PC-9 (cell line): Measurements from ENCODE around the gene ULBP3. TPM values are rescaled to one million over a fixed set of nuclear protein-coding genes. Genes with fewer than 3 reads are reported as not detected.
"Not testable (repeated sequence)": the region's sequence is repeated elsewhere in the genome, so short reads cannot be mapped to it uniquely, and the experiment has no call there.

ENCODE experiments used
- BruUV-seq: library from RNA; stranded (reverse); fragments of 400-500 nt; replicated peaks from 2 replicates; lab custom pipeline; 2021; lab: Mats Ljungman, UMichigan
- CTCF ChIA-PET: fragments of 300-600 bp; sonication (Branson Sonifier 250); formaldehyde crosslinking; loops from one replicate; lab custom pipeline; 2022; ENCODE audit warnings: antibody characterized with exemption; lab: Charles Lee
- POLR2A ChIA-PET: fragments of 300-600 bp; sonication (Branson Sonifier 250); formaldehyde crosslinking; loops from one replicate; lab custom pipeline; 2022; ENCODE audit warnings: antibody characterized with exemption; ENCODE audit not compliant: unreplicated experiment; lab: Charles Lee
- DNase-seq, 2 experiments: peaks; one replicate each; pipeline versions ENCODE4 v3.0.0 to v3.0.0-alpha.2; 2015 to 2022; ENCODE audit warnings: mixed read lengths in 1 of 2
- H2AFZ ChIP-seq: fragments of 200-600 bp; sonication (generic); 2 replicates; pipeline ENCODE4 v1.8.1; 2017; ENCODE audit warnings: antibody characterized with exemption
- H3F3A ChIP-seq: fragments of 200-600 bp; sonication (generic); 2 replicates; pipeline ENCODE4 v1.8.1; 2017; ENCODE audit warnings: antibody characterized with exemption, mild to moderate bottlenecking, low read depth; ENCODE audit not compliant: insufficient read depth
- H3K27ac ChIP-seq: fragments of 200-600 bp; sonication (generic); 2 replicates; pipeline ENCODE4 v1.6.1; 2016; ENCODE audit warnings: mixed run types
- H3K27me3 ChIP-seq: fragments of 200-600 bp; sonication (generic); 2 replicates; pipeline ENCODE4 v1.6.1; 2016; ENCODE audit warnings: low read depth, mixed run types; ENCODE audit not compliant: insufficient read depth
- H3K36me3 ChIP-seq: fragments of 200-600 bp; sonication (generic); 2 replicates; pipeline ENCODE4 v1.6.1; 2016; ENCODE audit warnings: low read depth, mixed run types
- H3K4me1 ChIP-seq: fragments of 200-600 bp; sonication (generic); replicated peaks from 2 replicates; pipeline ENCODE4 v1.6.1; 2016; ENCODE audit warnings: mixed run types; ENCODE audit not compliant: insufficient read depth
- H3K4me2 ChIP-seq: fragments of 200-600 bp; sonication (generic); 2 replicates; pipeline ENCODE4 v1.6.1; 2017; ENCODE audit warnings: mixed run types
- H3K4me3 ChIP-seq: fragments of 200-600 bp; sonication (generic); 2 replicates; pipeline ENCODE4 v1.6.1; 2016; ENCODE audit warnings: mixed run types
- H3K79me2 ChIP-seq: fragments of 200-600 bp; sonication (generic); 2 replicates; pipeline ENCODE4 v1.6.1; 2017; ENCODE audit warnings: low read depth, mixed run types
- H3K9me2 ChIP-seq: fragments of 200-600 bp; sonication (generic); 2 replicates; pipeline ENCODE4 v1.8.1; 2017; ENCODE audit warnings: mild to moderate bottlenecking; ENCODE audit not compliant: insufficient read depth
- H3K9me3 ChIP-seq: fragments of 200-600 bp; sonication (generic); 2 replicates; pipeline ENCODE4 v1.8.1; 2016; ENCODE audit warnings: low read depth; ENCODE audit not compliant: insufficient read depth
- H4K20me1 ChIP-seq: fragments of 200-600 bp; sonication (generic); 2 replicates; pipeline ENCODE4 v1.8.1; 2017; ENCODE audit not compliant: insufficient read depth
- EZH2 ChIP-seq: fragments of 200-600 bp; sonication (generic); IDR thresholded peaks from 2 replicates; pipeline ENCODE4 v1.8.0; 2017; ENCODE audit warnings: antibody characterized with exemption, low read depth
- intact Hi-C: fragments of 100-400 bp; cut with micrococcal nuclease; formaldehyde crosslinking; loops from one replicate; pipeline ENCODE4 v1.10.0; 2022; ENCODE audit not compliant: unreplicated experiment
- total RNA-seq: library from RNA; stranded (reverse); gene quantifications from 2 replicates; pipeline ENCODE4 v1.2.3, GENCODE V29; 2021
- TF ChIP-seq, protein P1 (sequence below): fragments of 200-600 bp; sonication (generic); conservative IDR thresholded peaks from 2 replicates; pipeline ENCODE4 v1.6.1; 2017; ENCODE audit warnings: mixed run types, antibody characterized with exemption, mild to moderate bottlenecking, moderate library complexity

ULBP3 gene
- total RNA-seq, 1 experiment from 2014 or later = 4.2 TPM

DNA sequence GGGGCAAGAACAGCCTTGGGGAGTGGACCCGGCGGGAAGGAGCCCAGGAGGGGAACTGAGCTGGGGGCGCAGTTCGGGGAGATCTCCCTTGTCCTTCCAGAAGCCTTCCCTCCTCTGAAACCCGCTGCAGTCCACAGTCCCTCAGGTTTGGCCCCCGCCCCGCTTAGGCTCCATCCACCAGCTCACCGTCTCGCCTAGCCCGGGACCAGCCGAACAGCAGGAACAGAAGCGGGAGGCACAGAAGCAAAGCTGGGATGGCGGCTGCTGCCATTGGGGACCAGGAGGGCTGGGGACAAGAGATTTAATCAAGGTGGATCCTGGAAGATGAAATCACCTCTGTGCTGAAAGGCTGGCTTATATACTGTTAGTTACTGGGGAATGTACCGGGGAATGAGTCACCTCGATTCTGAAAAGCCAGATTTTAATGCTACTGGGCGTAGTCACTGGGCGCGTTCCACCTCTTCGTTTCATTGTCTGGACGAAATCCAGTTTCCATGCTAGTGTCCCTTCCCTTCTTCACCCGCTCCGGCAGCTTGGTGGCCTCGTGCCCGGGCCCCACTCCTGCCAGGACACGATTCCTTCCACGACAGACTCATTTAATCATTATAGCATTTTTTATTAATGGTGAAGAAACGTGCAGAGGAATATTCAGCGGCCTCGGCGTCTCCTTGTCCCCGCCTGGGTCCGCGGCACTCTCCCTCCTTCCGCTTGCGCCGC lies 43.6 kb downstream of the ULBP3 start, which contains the start of gene RAET1L:
Gene RAET1L (minus strand): TSS at position 332 of the 717 bp plus-strand sequence. CDS start 61 bp downstream, at position 271.
- H4K20me1 ChIP-seq = no peaks in the 10 kb centered on the region
- peaks cover 7% of the 10 kb centered on the region; the same call in 1 of the 2 replicates for H3F3A ChIP-seq
- H3K4me3 ChIP-seq = peak within 1 kb of the TSS; percentile 53; the same call in 1 of the 2 replicates
- peaks cover 19% of the 10 kb centered on the region for H3K4me1 ChIP-seq
- no peak for TF ChIP-seq EZH2
- TF ChIP-seq, protein P1, sequence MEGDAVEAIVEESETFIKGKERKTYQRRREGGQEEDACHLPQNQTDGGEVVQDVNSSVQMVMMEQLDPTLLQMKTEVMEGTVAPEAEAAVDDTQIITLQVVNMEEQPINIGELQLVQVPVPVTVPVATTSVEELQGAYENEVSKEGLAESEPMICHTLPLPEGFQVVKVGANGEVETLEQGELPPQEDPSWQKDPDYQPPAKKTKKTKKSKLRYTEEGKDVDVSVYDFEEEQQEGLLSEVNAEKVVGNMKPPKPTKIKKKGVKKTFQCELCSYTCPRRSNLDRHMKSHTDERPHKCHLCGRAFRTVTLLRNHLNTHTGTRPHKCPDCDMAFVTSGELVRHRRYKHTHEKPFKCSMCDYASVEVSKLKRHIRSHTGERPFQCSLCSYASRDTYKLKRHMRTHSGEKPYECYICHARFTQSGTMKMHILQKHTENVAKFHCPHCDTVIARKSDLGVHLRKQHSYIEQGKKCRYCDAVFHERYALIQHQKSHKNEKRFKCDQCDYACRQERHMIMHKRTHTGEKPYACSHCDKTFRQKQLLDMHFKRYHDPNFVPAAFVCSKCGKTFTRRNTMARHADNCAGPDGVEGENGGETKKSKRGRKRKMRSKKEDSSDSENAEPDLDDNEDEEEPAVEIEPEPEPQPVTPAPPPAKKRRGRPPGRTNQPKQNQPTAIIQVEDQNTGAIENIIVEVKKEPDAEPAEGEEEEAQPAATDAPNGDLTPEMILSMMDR = no peak
- TSS peak; percentile 73 for BruUV-seq
- H3K9me3 ChIP-seq = no peaks in the 10 kb centered on the region
- H3K27ac ChIP-seq = peak within 1 kb of the TSS; percentile 43; the same call in 1 of the 2 replicates
- peak within 1 kb of the TSS; percentile 81 for H2AFZ ChIP-seq
- ChIA-PET CTCF (no interaction called here), POLR2A (interaction anchor here (0.6 kb wide), 1 partner anchor 1055 kb away, joined by 3 read pairs; no protein-coding TSS in a partner anchor)
- no peaks in the 10 kb centered on the region for H3K9me2 ChIP-seq
- H3K27me3 ChIP-seq = no peaks in the 10 kb centered on the region
- H3K36me3 ChIP-seq = no peaks in the 10 kb centered on the region
- H3K4me2 ChIP-seq = peak within 1 kb of the TSS; percentile 88
- H3K79me2 ChIP-seq = no peaks in the 10 kb centered on the region
- intact Hi-C loops = loop anchor here (2.0 kb wide), 1 partner anchor 43 kb away; the partner anchor contains the start of gene ULBP3
- DNase-seq = peak; percentile 59 to 81

DNA sequence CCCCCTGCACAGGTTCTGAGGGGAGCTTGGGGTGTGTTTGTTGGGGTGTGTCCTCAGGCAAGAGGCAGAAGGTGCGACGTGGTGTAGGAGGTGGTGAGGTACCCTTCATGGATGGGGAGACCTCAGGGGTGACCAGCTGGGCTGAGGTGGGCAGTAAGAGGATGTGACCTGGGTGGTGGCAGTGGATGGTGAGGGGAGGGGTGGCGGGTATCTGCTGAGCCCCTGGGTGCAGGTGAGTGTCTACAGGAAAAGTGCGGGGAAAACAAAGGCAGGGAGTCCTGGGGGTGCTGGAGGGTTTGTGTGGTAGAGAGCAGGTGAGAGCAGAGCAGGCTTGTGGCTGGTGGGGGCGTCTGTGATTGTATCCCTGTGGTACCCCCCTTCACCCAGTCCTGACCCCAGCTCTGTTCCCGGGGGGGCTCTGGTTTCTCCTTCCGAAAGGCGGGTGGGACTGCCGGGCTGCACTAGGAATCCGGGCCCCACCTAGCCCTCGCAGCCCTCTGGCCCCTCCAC lies 44.2 kb downstream of the ULBP3 start:
- intact Hi-C loops = loop anchor here (2.0 kb wide), 1 partner anchor 44 kb away; the partner anchor contains the start of gene ULBP3
- peaks cover 7% of the 10 kb centered on the region; the same call in 1 of the 2 replicates for H3F3A ChIP-seq
- H3K4me2 ChIP-seq = peak overlapping the region; percentile 88
- H3K4me1 ChIP-seq = peaks cover 19% of the 10 kb centered on the region
- H2AFZ ChIP-seq = no peak overlapping the region
- H3K27me3 ChIP-seq = no peaks in the 10 kb centered on the region
- CTCF ChIA-PET = no interaction called here
- TF ChIP-seq, protein P1 = no peak
- TF ChIP-seq EZH2 = no peak
- H3K9me2 ChIP-seq = no peaks in the 10 kb centered on the region
- peak overlapping the region; percentile 53; the same call in 1 of the 2 replicates for H3K4me3 ChIP-seq
- no peaks in the 10 kb centered on the region for H3K36me3 ChIP-seq
- H3K9me3 ChIP-seq = no peaks in the 10 kb centered on the region
- H4K20me1 ChIP-seq = no peaks in the 10 kb centered on the region
- no TSS peak for BruUV-seq
- POLR2A ChIA-PET = no interaction called here
- DNase-seq = no peak
- no peak overlapping the region for H3K27ac ChIP-seq
- no peaks in the 10 kb centered on the region for H3K79me2 ChIP-seq

DNA sequence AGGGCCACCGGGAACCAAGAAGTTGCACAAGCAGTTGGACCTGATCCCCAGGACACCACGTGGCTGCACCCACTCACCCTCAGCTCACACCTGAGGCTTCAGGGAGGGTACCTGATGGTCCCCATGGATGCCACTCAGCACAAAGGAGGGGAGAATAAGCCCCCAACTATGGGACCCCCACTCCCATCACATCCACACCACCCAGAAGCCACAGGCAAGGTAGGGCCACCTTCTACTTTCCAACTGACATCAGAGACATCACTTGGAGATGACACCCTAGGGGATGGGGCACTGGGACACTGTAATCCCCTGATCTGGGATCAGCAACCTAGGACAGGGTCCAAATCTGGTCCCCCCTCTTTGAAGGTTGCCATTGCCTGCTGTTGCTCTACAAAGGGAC lies 44.9 kb downstream of the ULBP3 start:
- H2AFZ ChIP-seq, H3K4me3 ChIP-seq, H3K9me3 ChIP-seq, H3K27me3 ChIP-seq, DNase-seq, H3F3A ChIP-seq, H3K9me2 ChIP-seq, BruUV-seq, H3K36me3 ChIP-seq, H3K27ac ChIP-seq, H3K4me2 ChIP-seq, H4K20me1 ChIP-seq, POLR2A ChIA-PET, CTCF ChIA-PET, H3K79me2 ChIP-seq: not testable (repeated sequence)
- intact Hi-C loops = loop anchor here (2.0 kb wide), 1 partner anchor 45 kb away; the partner anchor contains the start of gene ULBP3
- peaks cover 19% of the 10 kb centered on the region for H3K4me1 ChIP-seq

GRCh38 chr6:150021870-150022269 lies 47.1 kb downstream of the ULBP3 start:
- peaks cover 19% of the 10 kb centered on the region for H3K4me1 ChIP-seq
- BruUV-seq, H3K27me3 ChIP-seq, H3K79me2 ChIP-seq, H3K9me2 ChIP-seq, H4K20me1 ChIP-seq, H3K27ac ChIP-seq, CTCF ChIA-PET, intact Hi-C loops, H3K9me3 ChIP-seq, H3K36me3 ChIP-seq, H2AFZ ChIP-seq, DNase-seq, H3K4me3 ChIP-seq, POLR2A ChIA-PET, H3K4me2 ChIP-seq, H3F3A ChIP-seq: not testable (repeated sequence)
